ENCODE data around the gene THUMPD1. TPM values are rescaled to one million over a fixed set of nuclear protein-coding genes. Genes with fewer than 3 reads are reported as not detected.
A peak's percentile ranks its signal among the peaks of the same experiment; 100 is the strongest.

The THUMPD1 gene
- total RNA-seq (10 to 100 TPM; 19.0 to 86.1 (median 40.4) TPM), polyA plus RNA-seq (10 to 100 TPM; 22.0 to 34.0 (median 30.3) TPM)
- long read RNA-seq, donor 1, full-length matches to known transcripts = 4 of 33 reads
- long read RNA-seq, donor 1, partial matches to known transcripts = 29 of 33 reads
- long read RNA-seq, donor 1, other reads (novel, unspliced or antisense) = 0 of 33 reads
- long read RNA-seq, donor 2, partial matches to known transcripts = 0 of 6 reads
- long read RNA-seq, donor 2, other reads (novel, unspliced or antisense) = 0 of 6 reads
- long read RNA-seq, donor 3, full-length matches to known transcripts = 6 of 6 reads
- long read RNA-seq, donor 3, partial matches to known transcripts = 0 of 6 reads
- long read RNA-seq, donor 3, other reads (novel, unspliced or antisense) = 0 of 6 reads
- long read RNA-seq, donor 4, full-length matches to known transcripts = 25 of 48 reads
- long read RNA-seq, donor 4, partial matches to known transcripts = 19 of 48 reads
- long read RNA-seq, donor 4, other reads (novel, unspliced or antisense) = 4 of 48 reads
- long read RNA-seq, donor 5, full-length matches to known transcripts = 34 of 39 reads
- long read RNA-seq, donor 5, partial matches to known transcripts = 0 of 39 reads
- long read RNA-seq, donor 5, other reads (novel, unspliced or antisense) = 5 of 39 reads
- long read RNA-seq, donor 6, full-length matches to known transcripts = 12 of 22 reads
- long read RNA-seq, donor 6, partial matches to known transcripts = 1 of 22 reads
- long read RNA-seq, donor 6, other reads (novel, unspliced or antisense) = 9 of 22 reads
- long read RNA-seq, donor 7, full-length matches to known transcripts = 4 of 4 reads
- long read RNA-seq, donor 7, partial matches to known transcripts = 0 of 4 reads
- long read RNA-seq, donor 7, other reads (novel, unspliced or antisense) = 0 of 4 reads
- long read RNA-seq, donor 8, full-length matches to known transcripts = 10 of 10 reads
- long read RNA-seq, donor 8, partial matches to known transcripts = 0 of 10 reads
- long read RNA-seq, donor 8, other reads (novel, unspliced or antisense) = 0 of 10 reads
- long read RNA-seq, donor 9, partial matches to known transcripts = 5 of 9 reads
- long read RNA-seq, donor 9, other reads (novel, unspliced or antisense) = 0 of 9 reads
- long read RNA-seq, donor 10, partial matches to known transcripts = 0 of 2 reads
- long read RNA-seq, donor 10, other reads (novel, unspliced or antisense) = 0 of 2 reads

GRCh38 chr16:20741554-20742285 lies at the start of gene THUMPD1:
THUMPD1 (minus strand) TSS chr16:20741818; CDS start chr16:20741739, 79 bp downstream.
- H3K9me3 ChIP-seq (replicated peaks in 1 of 3) = no peaks in the 10 kb centered on the region
- H3K27ac ChIP-seq = peak within 1 kb of the TSS; percentile 89 to 98 (median 95)
- 5 to 23% (median 7%) methylated on average over 7 to 42 of the region's 42 CpGs for WGBS, 4 donors
- H3K36me3 ChIP-seq (replicated peaks in 1 of 2) = peaks cover 0 to 21% of the 10 kb centered on the region in 2 donors
- intact Hi-C loops (cut with DNase I) = no loop called here
- peaks cover 4 to 19% of the 10 kb centered on the region in 2 donors for H3K4me1 ChIP-seq (replicated peaks in 1 of 2)
- peak; percentile 95 to 99 (median 97) for DNase-seq
- peak within 1 kb of the TSS; percentile 82 to 99 (median 90) for H3K4me3 ChIP-seq
- TF ChIP-seq POLR2A (IDR thresholded peaks at IDR 0.05) (peak; percentile 77), CTCF (IDR thresholded peaks at IDR 0.05) (peak in 1 of 6 experiments; percentile 28)
- no peaks in the 10 kb centered on the region for H3K27me3 ChIP-seq

GRCh38 chr16:20789130-20789529 lies 47.5 kb upstream of the THUMPD1 start:
- no peak for DNase-seq
- Histone ChIP-seq H3K27me3 (no peaks in the 10 kb centered on the region), H3K9me3 (replicated peaks in 1 of 3) (no peaks in the 10 kb centered on the region), H3K27ac (no peak overlapping the region), H3K36me3 (replicated peaks in 1 of 2) (no peaks in the 10 kb centered on the region), H3K4me3 (no peak overlapping the region), H3K4me1 (replicated peaks in 1 of 2) (no peaks in the 10 kb centered on the region)
- intact Hi-C loops (cut with DNase I) = no loop called here
- no peak for TF ChIP-seq POLR2A (IDR thresholded peaks at IDR 0.05)

- no peak for DNase-seq
- Histone ChIP-seq H3K4me1 (replicated peaks in 1 of 2) (no peaks in the 10 kb centered on the region), H3K4me3 (no peak overlapping the region), H3K9me3 (replicated peaks in 1 of 3) (no peaks in the 10 kb centered on the region), H3K27ac (no peak overlapping the region), H3K36me3 (replicated peaks in 1 of 2) (no peaks in the 10 kb centered on the region), H3K27me3 (no peaks in the 10 kb centered on the region)
- intact Hi-C loops (cut with DNase I) = no loop called here
- TF ChIP-seq CTCF (IDR thresholded peaks at IDR 0.05) (no peak), POLR2A (IDR thresholded peaks at IDR 0.05) (no peak)
Measured at GRCh38 chr16:20784204-20784603, 42.6 kb upstream of the THUMPD1 start.

GRCh38 chr16:20782470-20782869 lies 40.9 kb upstream of the THUMPD1 start:
- no peaks in the 10 kb centered on the region for H3K27me3 ChIP-seq
- TF ChIP-seq POLR2A (IDR thresholded peaks at IDR 0.05) (no peak), CTCF (IDR thresholded peaks at IDR 0.05) (no peak)
- no peaks in the 10 kb centered on the region for H3K36me3 ChIP-seq (replicated peaks in 1 of 2)
- H3K27ac ChIP-seq = no peak overlapping the region
- no peak for DNase-seq
- no peak overlapping the region for H3K4me3 ChIP-seq
- 81 to 93% (median 87%) methylated on average over 2 of the region's 2 CpGs for WGBS, 4 donors
- no peaks in the 10 kb centered on the region for H3K4me1 ChIP-seq (replicated peaks in 1 of 2)
- no peaks in the 10 kb centered on the region for H3K9me3 ChIP-seq (replicated peaks in 1 of 3)
- intact Hi-C loops (cut with DNase I) = no loop called here

Data from adrenal gland (tissue), 19 donors.